Stromal cell of bone marrow (primary cell): ENCODE results near the gene BACE2.

Experiments
- DNase-seq: peaks from one replicate; pipeline ENCODE4 v3.0.0-alpha.2; 2012; ENCODE audit warnings: low read depth

Gene BACE2

GRCh38 chr21:41321908-41322495, 154.0 kb downstream of the BACE2 start:
- no peak for DNase-seq

- DNase-seq: no peak
Measured at GRCh38 chr21:41322496-41323382, 154.8 kb downstream of the BACE2 start.

DNA sequence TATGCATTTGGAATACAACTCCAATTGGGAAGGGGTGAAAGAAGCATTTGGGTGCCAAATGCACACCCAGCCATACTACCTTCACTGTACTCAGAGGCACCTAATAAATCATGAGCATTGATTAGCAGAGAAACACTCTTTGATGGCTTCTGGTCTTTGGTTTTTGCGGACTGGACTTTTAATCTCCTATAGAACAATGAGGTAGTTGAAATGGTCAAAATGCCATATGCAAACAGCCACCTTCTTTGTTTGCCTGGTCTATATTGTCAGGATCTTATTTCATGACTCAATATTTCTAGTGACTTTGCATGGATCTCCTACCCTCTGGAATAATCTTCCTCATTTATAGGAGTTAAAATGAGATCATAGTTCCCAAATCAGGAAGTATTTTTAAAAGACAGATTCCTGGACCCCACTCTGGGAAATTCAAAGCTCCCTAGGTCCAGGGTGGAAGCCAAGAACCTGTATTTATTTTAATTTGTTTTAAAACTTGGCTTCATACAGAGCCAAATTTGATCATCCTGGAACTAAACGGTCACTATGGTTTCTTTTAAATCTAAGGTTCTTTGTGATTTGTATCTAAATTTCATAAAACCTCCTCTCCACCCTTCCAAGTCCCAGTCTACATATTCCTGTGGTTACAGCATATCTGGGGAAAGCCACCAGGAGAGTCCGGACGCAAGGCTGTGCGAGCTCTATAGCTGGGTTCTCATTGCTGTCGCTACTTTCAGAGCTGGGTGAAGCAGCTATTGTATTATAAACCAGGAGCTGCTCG, 157.4 kb downstream of the BACE2 start:
- no peak for DNase-seq

- no peak for DNase-seq
Measured at GRCh38 chr21:41326414-41327080, 158.6 kb downstream of the BACE2 start.

GRCh38 chr21:41327753-41328152, 159.8 kb downstream of the BACE2 start:
- DNase-seq: no peak

DNA sequence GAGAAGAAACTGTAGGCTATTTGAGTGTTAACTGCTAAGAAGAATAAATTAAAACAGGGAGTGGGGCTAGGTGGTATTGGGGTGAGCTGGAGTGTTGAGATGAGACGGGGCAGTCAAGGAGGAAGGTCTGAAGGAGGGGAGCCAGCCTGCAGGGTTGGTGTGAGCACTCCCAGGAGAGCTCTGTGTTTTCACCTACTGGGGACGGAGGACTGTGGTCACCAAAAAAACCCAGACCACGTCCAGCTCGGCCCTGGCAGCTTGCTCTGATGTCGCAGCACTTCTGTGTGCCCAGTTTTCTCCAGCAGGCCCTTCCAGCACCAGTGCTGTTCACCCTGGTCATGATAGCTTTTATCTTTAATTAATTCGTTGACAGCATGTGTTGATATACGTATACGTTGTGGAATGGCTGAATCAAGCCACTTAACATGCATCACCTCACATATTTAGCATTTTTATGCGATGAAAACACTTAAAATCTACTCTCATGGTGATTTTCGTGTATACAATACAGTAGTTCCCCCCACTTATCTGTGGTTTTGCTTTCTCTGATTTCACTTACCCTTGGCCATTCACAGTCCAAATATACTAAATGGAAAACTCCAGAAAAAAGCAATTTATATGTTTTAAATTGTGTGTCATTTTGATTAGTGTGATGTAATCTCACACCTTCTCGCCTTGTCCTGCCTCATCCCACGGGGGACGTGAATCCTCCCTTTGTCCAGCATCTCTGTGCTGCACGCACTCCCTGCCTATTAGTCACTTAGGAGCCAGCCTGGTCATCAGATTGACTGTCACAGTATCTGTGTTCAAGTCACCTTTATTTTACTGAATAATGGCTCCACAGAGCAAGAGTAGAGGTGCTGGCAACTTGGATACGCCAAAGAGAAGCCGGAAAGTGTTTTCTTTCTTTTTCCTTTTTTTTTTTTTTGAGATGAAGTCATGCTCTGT, 161.0 kb downstream of the BACE2 start:
- DNase-seq: no peak
